Prostate gland (tissue), 2 donors: Measurements from ENCODE around the gene ASB18. TPM values are rescaled to one million over a fixed set of nuclear protein-coding genes. Genes with fewer than 3 reads are reported as not detected.

Experiments used
- DNase-seq: peaks from one replicate; pipeline ENCODE4 v3.0.0-alpha.2; 2019; ENCODE audit warnings: low spot score
- H3K27ac ChIP-seq, 2 donors: fragments of 200-600 bp; sonication (generic); 2 replicates each; pipeline ENCODE4 v1.5.1; 2017 to 2019
- H3K27me3 ChIP-seq: fragments of 200-600 bp; sonication (generic); replicated peaks from 2 replicates; pipeline ENCODE4 v1.5.1; 2019; ENCODE audit not compliant: insufficient read depth
- H3K36me3 ChIP-seq, 2 donors: fragments of 200-600 bp; sonication (generic); 1 replicate in 1 of 2; 2 replicates in 1 of 2; pipeline versions ENCODE4 v1.5.1 to v1.8.1; 2017 to 2019
- H3K4me1 ChIP-seq: fragments of 200-600 bp; sonication (generic); replicated peaks from 2 replicates; pipeline ENCODE4 v1.5.1; 2019
- H3K4me3 ChIP-seq, 2 donors: fragments of 200-600 bp; sonication (generic); 2 replicates each; pipeline ENCODE4 v1.5.1; 2017 to 2019
- H3K9me3 ChIP-seq: fragments of 200-600 bp; sonication (generic); 2 replicates; pipeline ENCODE4 v1.5.1; 2017
- POLR2A ChIP-seq: fragments of 450-650 bp; IDR thresholded peaks from one replicate; pipeline ENCODE4 v1.6.1; 2016; ENCODE audit warnings: antibody characterized with exemption, mild to moderate bottlenecking
- POLR2AphosphoS5 ChIP-seq: sonication (generic); formaldehyde crosslinking; IDR thresholded peaks from one replicate; pipeline ENCODE4 v1.6.1; 2017; ENCODE audit warnings: antibody characterized with exemption
- WGBS: methylation state at CpG from one replicate; pipeline ENCODE4 v1.1.5; 2018; 5-methylcytosine and 5-hydroxymethylcytosine counted together
- intact Hi-C: fragments of 100-400 bp; cut with DNase I; formaldehyde crosslinking; loops from one replicate; pipeline ENCODE4 v1.14.2; 2022
- total RNA-seq, 2 donors: library from RNA; depleted of rRNA; stranded (reverse); fragments of >200 nt; gene quantifications; one replicate each; pipeline ENCODE4 v1.1.0, GENCODE V29; 2016
- TF ChIP-seq, protein P1 (sequence below), 4 experiments: fragments of 200-600 bp in 2 of 4; fragments of 450-650 bp in 2 of 4; sonication (generic) in 2 of 4; IDR thresholded peaks; 1 replicate in 3 of 4; 2 replicates in 1 of 4; pipeline ENCODE4 v1.5.1; 2016 to 2019; ENCODE audit warnings: antibody characterized with exemption in 4 of 4, mild to moderate bottlenecking in 2 of 4, moderate library complexity in 2 of 4

Gene ASB18
- total RNA-seq, 2 donors from 2014 or later: not detected

DNA sequence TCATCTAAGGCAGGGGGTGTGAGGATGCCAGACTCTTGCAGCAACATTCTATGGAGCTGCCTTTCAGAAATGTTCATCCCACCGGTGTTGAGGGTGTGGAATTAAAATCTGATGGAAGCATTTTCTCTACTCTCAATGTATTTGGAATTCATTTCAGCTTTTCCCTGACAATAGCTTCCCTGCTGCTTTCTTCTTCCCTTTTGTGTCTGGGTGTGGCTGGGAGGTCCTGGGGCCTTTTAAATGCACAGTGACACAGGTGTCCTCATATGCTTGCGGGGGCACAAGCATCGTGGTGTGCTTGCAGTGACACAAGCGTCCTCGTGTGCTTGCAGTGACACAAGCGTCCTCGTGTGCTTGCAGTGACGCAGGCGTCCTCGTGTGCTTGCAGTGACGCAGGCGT lies 43.4 kb upstream of the ASB18 start:
- intact Hi-C loops: no loop called here
- H3K27me3 ChIP-seq: no peaks in the 10 kb centered on the region
- DNase-seq: no peak
- no peak overlapping the region for H3K4me3 ChIP-seq
- H3K27ac ChIP-seq: no peak overlapping the region
- no peaks in the 10 kb centered on the region for H3K4me1 ChIP-seq
- TF ChIP-seq, protein P1, sequence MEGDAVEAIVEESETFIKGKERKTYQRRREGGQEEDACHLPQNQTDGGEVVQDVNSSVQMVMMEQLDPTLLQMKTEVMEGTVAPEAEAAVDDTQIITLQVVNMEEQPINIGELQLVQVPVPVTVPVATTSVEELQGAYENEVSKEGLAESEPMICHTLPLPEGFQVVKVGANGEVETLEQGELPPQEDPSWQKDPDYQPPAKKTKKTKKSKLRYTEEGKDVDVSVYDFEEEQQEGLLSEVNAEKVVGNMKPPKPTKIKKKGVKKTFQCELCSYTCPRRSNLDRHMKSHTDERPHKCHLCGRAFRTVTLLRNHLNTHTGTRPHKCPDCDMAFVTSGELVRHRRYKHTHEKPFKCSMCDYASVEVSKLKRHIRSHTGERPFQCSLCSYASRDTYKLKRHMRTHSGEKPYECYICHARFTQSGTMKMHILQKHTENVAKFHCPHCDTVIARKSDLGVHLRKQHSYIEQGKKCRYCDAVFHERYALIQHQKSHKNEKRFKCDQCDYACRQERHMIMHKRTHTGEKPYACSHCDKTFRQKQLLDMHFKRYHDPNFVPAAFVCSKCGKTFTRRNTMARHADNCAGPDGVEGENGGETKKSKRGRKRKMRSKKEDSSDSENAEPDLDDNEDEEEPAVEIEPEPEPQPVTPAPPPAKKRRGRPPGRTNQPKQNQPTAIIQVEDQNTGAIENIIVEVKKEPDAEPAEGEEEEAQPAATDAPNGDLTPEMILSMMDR (IDR thresholded peaks at IDR 0.05): no peak
- TF ChIP-seq POLR2A (no peak), POLR2AphosphoS5 (no peak)
- WGBS: 84% methylated on average over 12 of the region's 12 CpGs
- H3K9me3 ChIP-seq: no peaks in the 10 kb centered on the region
- H3K36me3 ChIP-seq: no peaks in the 10 kb centered on the region

DNA sequence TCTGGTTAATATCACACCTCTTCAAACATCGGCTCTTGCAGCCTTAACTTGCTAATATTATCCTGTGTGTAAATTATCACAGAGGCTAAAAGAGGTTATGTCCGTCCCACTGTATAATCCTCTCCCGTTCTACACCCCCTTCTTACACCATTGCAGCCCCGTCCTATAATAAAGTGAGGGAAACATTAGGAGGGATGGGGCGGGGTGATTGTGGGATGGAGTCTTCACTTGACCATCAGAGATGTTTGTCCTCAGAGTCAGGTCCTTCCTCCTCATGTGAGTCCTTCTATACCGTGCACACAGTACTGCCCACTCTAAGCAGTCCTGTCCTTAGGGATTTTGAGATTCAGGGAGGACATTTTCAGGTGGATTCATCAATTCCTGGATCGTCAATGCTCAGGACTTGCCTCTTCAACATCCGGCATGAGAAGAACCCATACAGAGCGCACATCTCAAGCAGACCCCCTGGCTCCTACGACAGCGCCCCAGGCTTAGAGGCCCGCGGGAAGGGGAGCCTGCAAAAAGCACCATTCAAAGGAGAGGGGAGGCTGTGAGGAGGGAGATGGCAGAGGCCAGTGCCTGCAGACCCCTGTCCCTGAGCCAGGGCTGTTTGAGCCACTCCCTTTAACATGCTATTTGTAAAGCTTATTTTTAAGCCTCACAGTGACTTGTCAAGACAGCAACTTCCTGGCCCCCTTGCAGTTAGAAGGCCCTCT lies 42.8 kb upstream of the ASB18 start:
- no peak overlapping the region for H3K4me3 ChIP-seq
- H3K27me3 ChIP-seq: no peaks in the 10 kb centered on the region
- 80% methylated on average over 13 of the region's 13 CpGs for WGBS
- no peak overlapping the region for H3K27ac ChIP-seq
- intact Hi-C loops: no loop called here
- no peaks in the 10 kb centered on the region for H3K36me3 ChIP-seq
- H3K9me3 ChIP-seq: no peaks in the 10 kb centered on the region
- no peak for DNase-seq
- no peaks in the 10 kb centered on the region for H3K4me1 ChIP-seq
- TF ChIP-seq, protein P1 (IDR thresholded peaks at IDR 0.05): no peak
- no peak for TF ChIP-seq POLR2AphosphoS5
- TF ChIP-seq POLR2A: no peak

DNA sequence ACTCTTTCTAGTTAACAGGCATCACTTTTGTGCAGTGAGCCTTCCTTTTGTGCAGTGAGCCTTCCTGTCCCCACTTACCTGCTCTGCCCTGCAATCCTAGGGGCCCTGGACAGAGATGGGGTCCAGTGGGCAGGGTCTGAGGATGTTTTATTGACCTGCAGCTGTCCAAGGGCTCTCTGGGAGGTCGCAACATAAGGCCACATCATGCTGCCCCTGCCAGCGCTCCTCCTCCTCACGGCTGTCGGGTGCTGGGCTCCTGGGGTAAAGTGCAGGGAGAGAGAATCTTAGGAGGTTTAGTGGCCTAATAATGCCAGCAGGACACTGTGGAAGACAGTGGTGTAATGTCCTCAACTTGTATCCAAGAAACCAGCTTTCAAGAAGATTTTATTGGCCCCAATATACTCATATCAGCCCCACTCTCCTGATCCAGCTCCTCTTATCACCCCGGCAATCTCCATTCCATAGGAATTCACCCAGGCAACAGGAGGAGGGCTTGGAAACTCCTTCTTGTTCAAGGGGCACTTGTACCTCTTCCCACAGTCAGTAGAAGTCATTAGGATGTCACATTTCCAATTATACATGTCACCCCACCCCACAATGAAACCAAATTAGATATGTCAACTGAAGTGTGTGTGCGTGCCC lies 41.9 kb upstream of the ASB18 start:
- WGBS: 55% methylated on average over 6 of the region's 6 CpGs
- intact Hi-C loops: no loop called here
- no peak for TF ChIP-seq POLR2A
- TF ChIP-seq, protein P1 (IDR thresholded peaks at IDR 0.05): no peak
- TF ChIP-seq POLR2AphosphoS5: no peak
- Histone ChIP-seq H3K27me3 (no peaks in the 10 kb centered on the region), H3K36me3 (no peaks in the 10 kb centered on the region), H3K27ac (no peak overlapping the region), H3K4me3 (no peak overlapping the region), H3K4me1 (no peaks in the 10 kb centered on the region), H3K9me3 (no peaks in the 10 kb centered on the region)
- no peak for DNase-seq

DNA sequence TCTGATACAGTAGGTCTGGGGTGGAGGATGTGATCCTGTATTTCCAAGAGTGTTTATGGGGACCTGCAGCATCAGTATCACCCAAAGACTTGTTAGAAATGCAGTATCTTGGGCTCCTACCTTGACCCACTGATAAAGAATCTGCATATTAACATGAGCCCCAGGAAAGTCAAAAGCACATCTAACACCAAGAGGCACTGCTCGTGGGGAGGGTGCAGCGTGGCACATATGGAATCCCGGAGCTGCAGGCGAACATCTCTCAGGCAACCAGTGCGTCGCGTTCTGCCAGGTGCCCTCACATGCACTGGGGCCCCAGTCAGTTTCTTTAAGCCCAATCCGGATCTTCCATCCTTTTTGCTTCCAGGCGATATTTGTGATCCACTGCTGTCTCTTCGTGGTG lies 41.3 kb upstream of the ASB18 start:
- Histone ChIP-seq H3K27me3 (no peaks in the 10 kb centered on the region), H3K9me3 (no peaks in the 10 kb centered on the region), H3K36me3 (no peaks in the 10 kb centered on the region), H3K27ac (no peak overlapping the region), H3K4me3 (no peak overlapping the region), H3K4me1 (no peaks in the 10 kb centered on the region)
- WGBS: 89% methylated on average over 7 of the region's 10 CpGs
- no peak for TF ChIP-seq POLR2A
- no peak for TF ChIP-seq POLR2AphosphoS5
- TF ChIP-seq, protein P1 (IDR thresholded peaks at IDR 0.05): no peak
- no peak for DNase-seq
- intact Hi-C loops: no loop called here

DNA sequence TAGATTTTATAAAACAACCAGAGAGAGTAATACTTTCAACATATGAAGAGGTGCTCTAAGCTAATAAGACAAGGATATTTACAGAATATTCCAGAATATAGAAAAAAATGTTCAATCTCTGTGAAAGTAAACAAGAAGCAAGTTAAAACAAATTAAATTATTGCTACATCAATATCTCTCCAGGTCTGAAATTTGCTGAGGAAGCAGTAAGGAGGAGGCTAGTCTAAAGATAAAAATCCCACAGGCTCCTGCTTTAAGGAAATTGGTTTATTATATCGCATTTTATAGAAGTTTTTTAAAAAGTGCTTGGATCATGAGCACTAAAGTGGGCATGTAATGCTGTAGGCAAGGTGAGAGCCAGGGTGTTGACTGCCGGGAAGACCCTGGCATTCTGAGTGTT lies 39.7 kb upstream of the ASB18 start:
- no peak for TF ChIP-seq POLR2A
- no peak for TF ChIP-seq POLR2AphosphoS5
- TF ChIP-seq, protein P1 (IDR thresholded peaks at IDR 0.05): no peak
- intact Hi-C loops: no loop called here
- Histone ChIP-seq H3K27ac (no peak overlapping the region), H3K36me3 (no peaks in the 10 kb centered on the region), H3K4me1 (no peaks in the 10 kb centered on the region), H3K9me3 (no peaks in the 10 kb centered on the region), H3K4me3 (no peak overlapping the region), H3K27me3 (no peaks in the 10 kb centered on the region)
- DNase-seq: no peak
- WGBS: 77% methylated on average over 2 of the region's 2 CpGs
